NCI-H1694 (cell line): ENCODE data around the gene GTF2B.
"Not testable (repeated sequence)": the region's sequence is repeated elsewhere in the genome, so short reads cannot be mapped to it uniquely, and the experiment has no call there.

ENCODE experiments used
- DNase-seq: peaks from one replicate; lab custom pipeline; 2025; lab: John Stamatoyannopoulos, UW

Gene GTF2B

GRCh38 chr1:88883156-88883555, 8.2 kb downstream of the GTF2B start:
- DNase-seq, result no peak

- not testable (repeated sequence) for DNase-seq
Observed at GRCh38 chr1:88880717-88881116, 10.7 kb downstream of the GTF2B start.

- no peak for DNase-seq
Observed at GRCh38 chr1:88878731-88879130, 12.6 kb downstream of the GTF2B start.

- DNase-seq, result no peak
Observed at GRCh38 chr1:88877911-88878310, 13.5 kb downstream of the GTF2B start.

- DNase-seq, result no peak
Observed at GRCh38 chr1:88877382-88877825, 14.0 kb downstream of the GTF2B start.

- no peak for DNase-seq
Observed at GRCh38 chr1:88876573-88877365, 14.6 kb downstream of the GTF2B start.

GRCh38 chr1:88875595-88875994, 15.8 kb downstream of the GTF2B start:
- no peak for DNase-seq

GRCh38 chr1:88873737-88874349, 17.5 kb downstream of the GTF2B start:
- DNase-seq, result no peak

- DNase-seq, result not testable (repeated sequence)
Observed at GRCh38 chr1:88869644-88870043, 21.7 kb downstream of the GTF2B start.

GRCh38 chr1:88867743-88868521, 23.4 kb downstream of the GTF2B start:
- DNase-seq, result no peak

GRCh38 chr1:88851303-88852063, 39.9 kb downstream of the GTF2B start:
- DNase-seq, result no peak

GRCh38 chr1:88847643-88848042, 43.7 kb downstream of the GTF2B start:
- no peak for DNase-seq

GRCh38 chr1:88825721-88826120, 65.6 kb downstream of the GTF2B start:
- DNase-seq, result no peak

- DNase-seq, result not testable (repeated sequence)
Observed at GRCh38 chr1:88819642-88820041, 71.7 kb downstream of the GTF2B start.

- no peak for DNase-seq
Observed at GRCh38 chr1:88813471-88813870, 77.9 kb downstream of the GTF2B start.

- DNase-seq, result no peak
Observed at GRCh38 chr1:88812366-88812765, 79.0 kb downstream of the GTF2B start.

GRCh38 chr1:88803444-88803843, 87.9 kb downstream of the GTF2B start:
- no peak for DNase-seq

GRCh38 chr1:88802950-88803349, 88.4 kb downstream of the GTF2B start:
- DNase-seq, result no peak
